Heart right ventricle (tissue), 16 donors: Measurements from ENCODE around the gene USP12. TPM values are rescaled to one million over a fixed set of nuclear protein-coding genes. Genes with fewer than 3 reads are reported as not detected.

Experiments used
- ATAC-seq, 8 donors: fragments of 200-7000 bp; cut with Tn5 transposase; one replicate each; pipeline ENCODE4 v1.9.1; 2020; ENCODE audit warnings: mild to moderate bottlenecking in 8 of 8, moderate library complexity in 8 of 8, moderate number of reproducible peaks in 1 of 8
- DNase-seq, 2 donors: peaks; one replicate each; pipeline ENCODE4 v3.0.0-alpha.2; 2020
- H3K27ac ChIP-seq, 10 donors: fragments of 200-600 bp; sonication (generic) in 2 of 10; one replicate each; pipeline versions ENCODE4 v1.5.0 to v1.8.0; 2020 to 2022; ENCODE audit warnings: mild to moderate bottlenecking in 3 of 10
- H3K27me3 ChIP-seq, 7 donors: fragments of 200-600 bp; one replicate each; pipeline ENCODE4 v1.8.0; 2021 to 2022; ENCODE audit warnings: mild to moderate bottlenecking in 2 of 7
- H3K36me3 ChIP-seq, 9 donors: fragments of 200-600 bp; sonication (generic) in 1 of 9; one replicate each; pipeline versions ENCODE4 v1.5.0 to v1.8.0; 2020 to 2022; ENCODE audit warnings: mild to moderate bottlenecking in 2 of 9
- H3K4me1 ChIP-seq, 9 donors: fragments of 200-600 bp; sonication (generic) in 1 of 9; one replicate each; pipeline versions ENCODE4 v1.5.0 to v1.8.0; 2020 to 2022; ENCODE audit warnings: mild to moderate bottlenecking in 4 of 9
- H3K4me3 ChIP-seq, 10 donors: fragments of 200-600 bp; sonication (generic) in 2 of 10; one replicate each; pipeline versions ENCODE4 v1.5.0 to v1.8.0; 2020 to 2022; ENCODE audit warnings: mild to moderate bottlenecking in 7 of 10, moderate library complexity in 2 of 10
- H3K9me3 ChIP-seq, 11 donors: fragments of 200-600 bp in 10 of 11; sonication (generic) in 2 of 11; one replicate each; pipeline versions ENCODE4 v1.5.0 to v1.8.0; 2013 to 2022; ENCODE audit warnings: mild to moderate bottlenecking in 2 of 11, control low read depth in 1 of 11, moderate library complexity in 1 of 11
- CTCF ChIP-seq, 9 donors: fragments of 200-600 bp; sonication (generic) in 2 of 9; IDR thresholded peaks; one replicate each; pipeline versions ENCODE4 v1.5.0 to v1.8.0; 2021 to 2022; ENCODE audit warnings: antibody characterized with exemption in 9 of 9, mild to moderate bottlenecking in 5 of 9, moderate library complexity in 1 of 9
- WGBS, 2 donors: extraction: QIAGEN DNeasy Blood & Tissue Kit; methylation state at CpG; one replicate each; pipeline ENCODE4 v1.1.7; 2013; ENCODE audit warnings: inconsistent platforms in 1 of 2; 5-methylcytosine and 5-hydroxymethylcytosine counted together
- intact Hi-C, 10 donors: fragments of 100-400 bp; cut with DNase I; formaldehyde crosslinking; loops; one replicate each; pipeline versions ENCODE4 v1.11.1 to v1.14.2; 2022
- polyA plus RNA-seq, 2 donors: library from polyadenylated mRNA; stranded (reverse); fragments of 200-250 nt; gene quantifications; one replicate each; pipeline ENCODE4 v1.2.3, GENCODE V29; 2013
- total RNA-seq, 10 donors: library from RNA; stranded (reverse); fragmentation: NEBNext Ultra II Directional in 3 of 10; extraction: Animal tissue kit (Norgen Biotek cat#: 25700) in 3 of 10; gene quantifications; one replicate each; pipeline versions ENCODE4 v1.2.1 to v1.2.4, GENCODE V29; 2021 to 2023
- donor health status: Arrhythmogenic right ventricular cardiomyopathy.
- donor health status: ischemic (EF 13 %, LVEDD 7.1; RV severe dilation, severe dysfunction).
- donor health status: healthy with polysubstance abuse.
- donor health status: DM: no; HTN: yes; CAD: no.
- donor health status: DM: no; HTN: no; CAD: no.
- donor health status: ischemic (EF 25% LVEDD 6.9; RV normal size, moderate dysfunction).
- donor health status: ischemic (EF 25% LVEDD 5.7; RV mildly dilated, moderate dysfunction).
- donor health status: healthy.
- donor health status: DM: yes; HTN: yes; CAD: no.
- donor health status: Ischemic cardiomyopathy.
- donor health status: ischemic (EF 35%, LVEDD 5.7; RV mildly dilated, moderate dysfunction).
- donor health status: nonischemic (EF 11% LVEDD 7.7; RV severe dilation, severe dysfunction).
- donor health status: DM: yes; HTN: yes; CAD: no.
- donor health status: PGD.
- donor health status: ischemic (EF 29% LVEDD 5.4; RV normal size, mild dysfunction).
- donor health status: nonischemic (EF 23%, LVEDD 6.1; RV moderate dilation, normal function).

The USP12 gene
- total and polyA plus RNA-seq, 12 donors, result 4.3 to 22.9 (median 19.0) TPM

GRCh38 chr13:27083183-27083582, 88.4 kb downstream of the USP12 start:
- Histone ChIP-seq H3K36me3 (peaks cover 0 to 69% (median 9%) of the 10 kb centered on the region in 9 donors), H3K27ac (no peak overlapping the region), H3K4me1 (no peaks in the 10 kb centered on the region), H3K27me3 (no peaks in the 10 kb centered on the region), H3K9me3 (no peaks in the 10 kb centered on the region), H3K4me3 (no peak overlapping the region)
- 78 to 94% methylated on average over 4 of the region's 4 CpGs for WGBS, 2 donors
- intact Hi-C loops, result no loop called here
- no peak for TF ChIP-seq CTCF (IDR thresholded peaks at IDR 0.05)
- no peak for ATAC-seq
- DNase-seq, result no peak

GRCh38 chr13:27081893-27082679, 89.5 kb downstream of the USP12 start:
- H3K4me3 ChIP-seq, result no peak overlapping the region

GRCh38 chr13:27080018-27080948, 91.3 kb downstream of the USP12 start:
- no peak for DNase-seq
- H3K27ac ChIP-seq, result no peak overlapping the region
- 97 to 99% methylated on average over 6 of the region's 6 CpGs for WGBS, 2 donors
- no peak for ATAC-seq
- no peak for TF ChIP-seq CTCF (IDR thresholded peaks at IDR 0.05)
- H3K4me1 ChIP-seq, result peaks cover 4 to 23% (median 15%) of the 10 kb centered on the region in 9 donors
- no peaks in the 10 kb centered on the region for H3K27me3 ChIP-seq
- intact Hi-C loops, result no loop called here
- no peaks in the 10 kb centered on the region for H3K9me3 ChIP-seq
- peaks cover 0 to 46% (median under 1%) of the 10 kb centered on the region in 9 donors for H3K36me3 ChIP-seq
- H3K4me3 ChIP-seq, result no peak overlapping the region

More at GRCh38 chr13:27081893-27082679, 89.5 kb downstream of the USP12 start:
- H3K36me3 ChIP-seq, result peaks cover 0 to 59% (median 6%) of the 10 kb centered on the region in 9 donors
- TF ChIP-seq CTCF (IDR thresholded peaks at IDR 0.05), result no peak
- intact Hi-C loops, result no loop called here
- H3K27me3 ChIP-seq, result no peaks in the 10 kb centered on the region
- H3K9me3 ChIP-seq, result no peaks in the 10 kb centered on the region
- WGBS, 2 donors, result 82 to 93% methylated on average over 4 of the region's 4 CpGs
- no peak overlapping the region for H3K27ac ChIP-seq
- no peak for DNase-seq
- no peak for ATAC-seq
- H3K4me1 ChIP-seq, result peaks cover 0 to 9% (median 6%) of the 10 kb centered on the region in 9 donors

GRCh38 chr13:27079421-27079958, 92.1 kb downstream of the USP12 start:
- peaks cover 0 to 46% (median 2%) of the 10 kb centered on the region in 9 donors for H3K36me3 ChIP-seq
- H3K27me3 ChIP-seq, result no peaks in the 10 kb centered on the region
- 75 to 88% methylated on average over 3 of the region's 3 CpGs for WGBS, 2 donors
- intact Hi-C loops, result no loop called here
- no peak for TF ChIP-seq CTCF (IDR thresholded peaks at IDR 0.05)
- H3K9me3 ChIP-seq, result no peaks in the 10 kb centered on the region
- H3K4me3 ChIP-seq, result no peak overlapping the region
- DNase-seq (no peak), ATAC-seq (no peak)
- peaks cover 4 to 23% (median 15%) of the 10 kb centered on the region in 9 donors for H3K4me1 ChIP-seq
- H3K27ac ChIP-seq, result no peak overlapping the region
